Brain microvascular endothelial cell (primary cell): Measurements from ENCODE around the gene OR5B12.

ENCODE experiments used
- DNase-seq: peaks from one replicate; pipeline ENCODE4 v3.0.0-alpha.2; 2020
- H3K27ac ChIP-seq: fragments of 250-450 bp; sonication (Bioruptor Pico); 2 replicates; pipeline ENCODE4 v1.5.1; 2020; ENCODE audit warnings: mild to moderate bottlenecking, moderate library complexity
- H3K27me3 ChIP-seq: fragments of 250-450 bp; sonication (Bioruptor Pico); replicated peaks from 2 replicates; pipeline ENCODE4 v1.5.1; 2020; ENCODE audit warnings: mild to moderate bottlenecking
- H3K36me3 ChIP-seq: fragments of 250-450 bp; sonication (Bioruptor Pico); replicated peaks from 2 replicates; pipeline ENCODE4 v1.5.1; 2020; ENCODE audit warnings: mild to moderate bottlenecking
- H3K4me3 ChIP-seq: 2 replicates; pipeline ENCODE4 v1.5.1; 2011; ENCODE audit warnings: low read depth, mild to moderate bottlenecking, control low read depth, low read length, moderate library complexity
- in situ Hi-C: cut with HindIII; loops from 2 replicates; pipeline ENCODE4 v1.10.0; 2017; ENCODE audit warnings: low sequenced_read_pairs, low pct_ligation_motif_present
- TF ChIP-seq, protein P1 (sequence below): IDR thresholded peaks from 2 replicates; pipeline ENCODE4 v1.5.1; 2011; ENCODE audit warnings: low read depth, mild to moderate bottlenecking, moderate library complexity, low read length, control low read depth, inconsistent platforms; ENCODE audit errors: missing control alignments

OR5B12 gene

DNA sequence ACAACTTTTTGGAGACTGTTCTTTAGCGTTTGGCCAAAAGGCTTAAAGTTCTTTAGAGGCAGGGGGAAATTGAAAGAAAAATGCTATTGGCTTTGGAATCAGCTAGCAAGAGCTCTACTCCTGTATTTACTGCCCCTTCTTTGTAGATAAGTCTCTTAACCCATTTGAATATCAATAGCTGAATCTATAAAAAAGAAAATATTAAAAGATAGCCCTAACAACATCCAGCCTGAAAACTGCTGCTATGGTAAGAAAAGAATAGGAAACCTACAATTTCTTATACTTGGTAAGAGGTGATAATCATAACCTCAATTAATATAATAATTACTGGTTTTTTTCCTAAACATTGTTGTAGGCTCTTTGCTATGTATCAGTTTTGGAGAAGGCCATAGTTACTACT lies at the start of gene OR5B12:
Gene OR5B12 (minus strand): TSS at position 101 of the 400 bp plus-strand sequence. CDS start 2,085 bp downstream, outside the sequence.
- no peak for DNase-seq
- in situ Hi-C loops, result no loop called here
- H3K27me3 ChIP-seq, result no peaks in the 10 kb centered on the region
- TF ChIP-seq, protein P1, sequence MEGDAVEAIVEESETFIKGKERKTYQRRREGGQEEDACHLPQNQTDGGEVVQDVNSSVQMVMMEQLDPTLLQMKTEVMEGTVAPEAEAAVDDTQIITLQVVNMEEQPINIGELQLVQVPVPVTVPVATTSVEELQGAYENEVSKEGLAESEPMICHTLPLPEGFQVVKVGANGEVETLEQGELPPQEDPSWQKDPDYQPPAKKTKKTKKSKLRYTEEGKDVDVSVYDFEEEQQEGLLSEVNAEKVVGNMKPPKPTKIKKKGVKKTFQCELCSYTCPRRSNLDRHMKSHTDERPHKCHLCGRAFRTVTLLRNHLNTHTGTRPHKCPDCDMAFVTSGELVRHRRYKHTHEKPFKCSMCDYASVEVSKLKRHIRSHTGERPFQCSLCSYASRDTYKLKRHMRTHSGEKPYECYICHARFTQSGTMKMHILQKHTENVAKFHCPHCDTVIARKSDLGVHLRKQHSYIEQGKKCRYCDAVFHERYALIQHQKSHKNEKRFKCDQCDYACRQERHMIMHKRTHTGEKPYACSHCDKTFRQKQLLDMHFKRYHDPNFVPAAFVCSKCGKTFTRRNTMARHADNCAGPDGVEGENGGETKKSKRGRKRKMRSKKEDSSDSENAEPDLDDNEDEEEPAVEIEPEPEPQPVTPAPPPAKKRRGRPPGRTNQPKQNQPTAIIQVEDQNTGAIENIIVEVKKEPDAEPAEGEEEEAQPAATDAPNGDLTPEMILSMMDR, result no peak
- no peak within 1 kb of the TSS for H3K4me3 ChIP-seq
- no peaks in the 10 kb centered on the region for H3K36me3 ChIP-seq
- H3K27ac ChIP-seq, result no peak within 1 kb of the TSS

DNA sequence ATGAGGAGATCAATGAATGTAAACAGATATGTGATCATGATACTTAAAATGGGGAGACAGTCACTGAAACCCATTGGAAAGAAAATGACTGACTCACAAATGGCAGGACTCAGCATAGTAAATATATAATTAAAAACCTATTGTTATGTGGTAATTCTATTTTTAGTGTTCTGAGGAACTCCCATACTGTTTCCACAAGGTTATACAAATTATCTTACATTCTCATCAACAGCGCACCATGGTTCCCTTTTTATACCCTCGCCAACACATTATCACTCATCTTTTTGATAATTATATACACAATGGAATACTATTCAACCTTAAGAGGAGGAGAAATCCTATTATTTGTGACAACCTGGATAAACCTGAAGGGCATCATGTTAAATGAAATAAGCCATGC lies 48.8 kb upstream of the OR5B12 start:
- in situ Hi-C loops, result no loop called here
- TF ChIP-seq, protein P1, result no peak
- no peaks in the 10 kb centered on the region for H3K36me3 ChIP-seq

DNA sequence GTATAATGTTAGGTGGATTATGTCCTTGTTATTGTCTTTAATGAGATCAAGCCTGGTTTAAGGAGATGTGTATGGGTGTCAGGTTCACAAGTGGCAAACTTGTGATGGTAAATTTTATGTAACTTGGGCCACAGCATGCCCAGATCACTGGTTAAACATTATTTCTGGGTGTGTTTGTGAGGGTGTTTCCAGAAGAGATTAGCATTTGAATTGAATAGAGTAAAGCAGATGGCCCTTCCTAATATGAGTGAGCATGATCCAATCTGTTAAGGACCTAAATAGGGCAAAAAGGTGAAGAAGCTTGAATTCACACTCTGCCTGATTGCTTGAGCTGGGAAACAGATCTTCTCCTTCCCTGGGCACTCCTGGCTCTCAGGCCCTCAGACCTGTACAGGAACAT lies 45.1 kb upstream of the OR5B12 start:
- in situ Hi-C loops, result no loop called here
- DNase-seq, result no peak
- Histone ChIP-seq H3K27me3 (no peaks in the 10 kb centered on the region), H3K36me3 (no peaks in the 10 kb centered on the region), H3K27ac (no peak overlapping the region), H3K4me3 (no peak overlapping the region)
- TF ChIP-seq, protein P1, result no peak

More for the DNA sequence above, 48.8 kb upstream of the OR5B12 start:
- no peak overlapping the region for H3K4me3 ChIP-seq
- no peak overlapping the region for H3K27ac ChIP-seq
- no peaks in the 10 kb centered on the region for H3K27me3 ChIP-seq
- DNase-seq, result no peak

DNA sequence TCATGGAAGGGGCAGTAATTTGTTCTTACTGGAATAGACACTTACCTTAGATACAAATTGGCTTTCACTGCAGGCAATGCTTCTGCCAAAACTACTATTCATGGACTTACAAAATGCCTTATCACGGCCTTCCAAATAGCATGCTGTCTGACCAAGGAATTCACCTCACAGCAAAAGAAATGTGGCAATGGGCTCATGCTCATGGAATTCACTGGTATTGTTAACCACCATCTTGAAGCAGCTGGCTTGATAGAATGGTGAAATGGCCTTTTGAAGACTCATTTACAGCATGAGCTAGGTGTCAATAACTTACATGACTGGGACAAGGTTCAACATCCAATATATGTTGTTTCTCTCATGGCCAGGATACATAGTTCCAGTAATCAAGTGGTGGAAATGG lies 43.9 kb upstream of the OR5B12 start:
- no peak for DNase-seq
- Histone ChIP-seq H3K4me3 (no peak overlapping the region), H3K27ac (no peak overlapping the region), H3K36me3 (no peaks in the 10 kb centered on the region), H3K27me3 (no peaks in the 10 kb centered on the region)
- TF ChIP-seq, protein P1, result no peak
- in situ Hi-C loops, result no loop called here

DNA sequence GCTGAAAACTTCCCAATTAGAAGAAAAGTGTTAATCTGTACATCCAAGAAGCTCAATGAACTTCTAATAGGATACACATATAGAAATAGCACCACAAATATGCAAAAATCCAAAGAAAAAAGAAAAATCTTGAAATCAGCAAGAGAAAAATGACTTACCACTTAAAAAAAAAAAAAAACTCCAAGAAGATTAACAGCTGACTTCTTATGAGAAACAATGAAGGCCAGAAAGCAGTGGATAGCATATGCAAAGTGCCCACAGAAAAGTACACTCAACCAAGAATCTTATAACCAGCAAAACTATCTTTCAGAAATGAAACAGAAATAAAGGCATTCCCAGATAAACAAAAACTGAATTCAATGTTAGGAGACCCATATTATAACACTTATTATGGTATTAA lies 29.9 kb upstream of the OR5B12 start:
- no peaks in the 10 kb centered on the region for H3K36me3 ChIP-seq
- no peak overlapping the region for H3K27ac ChIP-seq
- in situ Hi-C loops, result no loop called here
- DNase-seq, result no peak
- H3K27me3 ChIP-seq, result no peaks in the 10 kb centered on the region
- TF ChIP-seq, protein P1, result no peak
- no peak overlapping the region for H3K4me3 ChIP-seq

DNA sequence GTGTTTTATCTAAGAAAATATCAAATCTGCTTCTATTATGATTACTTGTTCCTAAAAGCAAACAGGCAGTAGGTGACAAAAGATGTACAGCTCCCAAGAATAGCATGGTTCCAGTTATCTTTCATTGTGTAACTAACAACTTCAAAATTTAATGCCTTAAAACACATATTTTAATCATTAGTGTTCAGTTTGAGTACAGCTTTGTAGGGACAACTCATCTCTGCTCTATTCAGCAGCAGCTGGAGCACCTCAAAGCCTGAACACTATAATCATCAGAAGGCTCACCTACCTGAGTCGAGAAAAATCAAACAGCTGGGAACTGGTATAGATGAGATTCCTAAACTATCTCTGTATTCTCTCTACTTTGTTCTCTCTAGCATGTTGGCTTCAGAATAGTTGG lies 24.3 kb upstream of the OR5B12 start:
- Histone ChIP-seq H3K27ac (no peak overlapping the region), H3K4me3 (no peak overlapping the region), H3K36me3 (no peaks in the 10 kb centered on the region), H3K27me3 (no peaks in the 10 kb centered on the region)
- in situ Hi-C loops, result no loop called here
- TF ChIP-seq, protein P1, result no peak
- no peak for DNase-seq
